CD4-positive, alpha-beta T cell treated with Interleukin-21 for 1 hour (primary cell): Measurements from ENCODE around the gene CCDC13.
A peak's percentile ranks its signal among the peaks of the same experiment; 100 is the strongest.

Source experiments
- DNase-seq: peaks from one replicate; pipeline ENCODE4 v3.0.0-alpha.2; 2020

CCDC13 gene

DNA sequence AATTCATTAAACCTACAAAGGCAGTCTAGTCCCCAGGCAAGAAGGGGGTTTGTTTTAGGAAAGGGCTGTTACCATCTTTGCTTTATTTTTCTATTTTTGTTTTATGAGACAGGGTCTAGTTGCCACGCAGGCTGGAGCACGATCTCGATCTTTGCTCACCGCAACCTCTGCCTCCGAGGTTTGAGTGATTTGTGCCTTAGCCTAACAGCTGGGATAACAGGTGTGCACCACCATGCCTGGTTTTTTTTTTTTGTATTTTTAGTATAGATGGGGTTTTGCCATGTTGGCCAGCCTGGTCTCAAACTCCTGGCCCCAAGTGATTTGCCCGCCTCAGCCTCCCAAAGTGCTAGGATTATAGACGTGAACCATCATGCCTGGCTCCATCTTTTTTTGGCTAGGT, 26.3 kb upstream of the CCDC13 start:
- no peak for DNase-seq

- DNase-seq = no peak
Measured at GRCh38 chr3:42796332-42796885, 23.4 kb upstream of the CCDC13 start.

DNA sequence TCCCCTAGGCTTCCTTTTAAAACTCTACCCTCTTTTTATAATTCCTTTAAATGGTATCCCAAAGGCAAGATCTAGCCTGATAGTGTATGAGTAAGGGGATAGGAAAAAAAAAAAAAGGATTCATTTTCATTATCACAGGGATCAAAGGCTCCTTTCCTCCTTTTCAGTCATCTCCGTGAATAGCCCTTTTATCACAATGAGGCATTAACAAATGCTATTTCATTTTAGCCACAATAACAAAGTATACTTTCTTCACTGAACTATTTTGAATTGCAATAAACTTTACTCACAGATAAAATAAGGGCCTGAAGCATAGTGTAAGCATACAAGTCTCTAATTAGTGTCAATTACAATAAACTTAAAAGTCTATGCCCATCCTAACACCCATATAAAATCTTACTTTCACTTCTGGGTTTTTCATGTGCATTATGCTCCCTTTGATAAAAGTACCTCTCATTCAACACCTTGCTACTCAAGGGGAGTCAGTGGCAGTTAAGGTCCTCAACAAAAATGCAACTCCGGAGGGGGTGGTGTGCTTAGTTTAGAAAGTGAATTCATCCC, 22.6 kb upstream of the CCDC13 start:
- no peak for DNase-seq

DNA sequence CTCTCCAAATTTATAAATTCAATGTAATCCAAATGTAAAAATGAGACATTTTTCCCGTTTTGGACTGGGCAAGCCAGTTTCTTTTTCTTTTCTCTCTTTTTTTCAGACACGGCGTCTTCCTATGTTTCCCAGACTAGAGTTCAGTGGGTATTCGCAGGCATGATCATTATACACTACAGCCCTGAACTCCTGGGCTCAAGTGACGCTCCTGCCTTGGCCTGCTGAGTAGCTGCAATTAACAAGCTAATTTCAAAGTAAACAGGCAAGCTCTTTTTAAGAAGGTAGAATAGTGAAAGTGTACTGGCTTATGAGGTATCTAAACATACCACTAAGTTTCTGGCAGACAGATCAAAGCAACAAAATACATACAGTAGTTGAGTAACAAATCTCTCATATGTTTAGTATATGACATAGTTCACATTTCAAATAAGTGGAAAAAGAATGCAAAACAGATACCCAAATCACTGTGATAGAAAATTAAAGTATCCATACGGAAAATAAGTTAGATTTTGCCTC, 17.7 kb upstream of the CCDC13 start:
- DNase-seq = no peak

- no peak for DNase-seq
Measured at GRCh38 chr3:42786631-42787030, 13.6 kb upstream of the CCDC13 start.

- DNase-seq = no peak
Measured at GRCh38 chr3:42786212-42786611, 13.2 kb upstream of the CCDC13 start.

DNA sequence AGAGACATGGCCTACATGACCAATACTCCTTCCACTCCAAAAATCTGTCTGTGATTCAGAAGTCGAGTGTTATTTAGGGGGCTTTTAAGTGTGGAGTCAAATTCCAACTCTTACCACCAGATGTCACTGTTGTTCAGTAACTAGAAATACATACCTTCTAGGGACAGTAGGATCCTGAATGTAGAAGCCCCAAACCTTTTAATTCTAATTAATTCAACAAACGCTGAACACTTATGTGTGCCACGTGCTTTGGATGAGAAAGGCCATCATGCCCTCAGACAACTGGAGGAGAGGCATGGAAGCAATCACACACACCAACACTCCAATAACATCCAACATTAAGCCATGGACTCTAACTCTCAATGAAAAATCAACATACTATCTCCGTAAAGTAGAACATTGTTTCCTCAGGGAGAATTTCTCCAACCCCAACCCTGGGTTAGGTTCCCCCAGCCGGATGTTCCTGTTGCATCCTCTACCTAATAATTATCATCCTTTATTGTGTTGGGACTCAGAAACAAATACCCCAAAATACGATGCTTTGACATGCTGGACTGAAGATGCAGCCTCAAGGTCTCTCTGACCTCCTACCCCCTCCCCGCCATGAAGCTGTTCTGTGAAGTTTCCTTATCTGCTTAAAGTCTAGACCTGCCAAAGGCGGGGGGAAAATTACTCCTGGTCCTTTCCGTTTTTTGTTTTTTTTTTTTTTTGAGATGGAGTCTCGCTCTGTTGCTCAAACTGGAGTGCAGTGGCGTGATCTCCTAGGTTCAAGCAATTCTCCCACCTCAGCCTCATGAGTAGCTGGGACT, 8.0 kb upstream of the CCDC13 start:
- peak; percentile 75 for DNase-seq

DNA sequence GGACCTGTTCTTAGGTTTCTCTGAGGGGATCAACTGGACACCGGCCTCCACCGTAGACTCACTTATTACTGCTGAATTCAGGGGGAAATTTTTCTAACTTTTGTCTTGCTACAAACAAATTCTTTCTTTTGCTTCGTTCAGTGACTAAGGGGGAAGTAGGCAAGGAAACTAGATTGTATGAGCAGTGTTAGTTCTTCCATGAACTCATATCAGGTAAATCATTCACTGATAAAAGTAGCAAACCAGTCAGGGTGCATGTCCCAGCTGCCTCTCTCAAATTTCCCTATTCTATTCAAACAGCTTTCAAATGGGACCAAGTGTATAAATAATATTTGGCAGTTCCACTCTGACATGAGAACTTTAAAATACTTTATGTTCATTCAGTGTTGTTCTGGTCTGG, 7.3 kb upstream of the CCDC13 start:
- DNase-seq = no peak

DNA sequence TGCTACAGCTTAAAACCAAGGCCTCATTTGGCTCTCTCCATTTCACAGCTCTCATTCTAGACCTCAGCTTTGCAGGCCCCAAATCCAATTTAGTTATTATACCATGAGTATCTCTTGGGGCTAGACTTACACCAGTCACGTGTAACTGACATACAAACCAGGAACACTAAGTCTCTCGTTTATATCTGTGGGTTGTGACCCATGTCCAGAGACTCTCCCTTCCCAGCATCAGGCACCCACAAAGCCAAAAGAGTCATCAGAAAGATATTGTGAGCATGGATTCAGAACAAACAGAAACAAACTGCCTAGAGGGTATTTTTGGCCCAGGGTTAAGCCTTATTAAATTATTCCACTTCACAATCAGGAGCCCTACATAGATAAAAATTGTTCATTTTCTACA, 5.6 kb upstream of the CCDC13 start:
- no peak for DNase-seq

GRCh38 chr3:42773409-42773751, 327 bp upstream of the CCDC13 start:
- DNase-seq = no peak

- no peak for DNase-seq
Measured at GRCh38 chr3:42771271-42771670, 1.8 kb downstream of the CCDC13 start.

DNA sequence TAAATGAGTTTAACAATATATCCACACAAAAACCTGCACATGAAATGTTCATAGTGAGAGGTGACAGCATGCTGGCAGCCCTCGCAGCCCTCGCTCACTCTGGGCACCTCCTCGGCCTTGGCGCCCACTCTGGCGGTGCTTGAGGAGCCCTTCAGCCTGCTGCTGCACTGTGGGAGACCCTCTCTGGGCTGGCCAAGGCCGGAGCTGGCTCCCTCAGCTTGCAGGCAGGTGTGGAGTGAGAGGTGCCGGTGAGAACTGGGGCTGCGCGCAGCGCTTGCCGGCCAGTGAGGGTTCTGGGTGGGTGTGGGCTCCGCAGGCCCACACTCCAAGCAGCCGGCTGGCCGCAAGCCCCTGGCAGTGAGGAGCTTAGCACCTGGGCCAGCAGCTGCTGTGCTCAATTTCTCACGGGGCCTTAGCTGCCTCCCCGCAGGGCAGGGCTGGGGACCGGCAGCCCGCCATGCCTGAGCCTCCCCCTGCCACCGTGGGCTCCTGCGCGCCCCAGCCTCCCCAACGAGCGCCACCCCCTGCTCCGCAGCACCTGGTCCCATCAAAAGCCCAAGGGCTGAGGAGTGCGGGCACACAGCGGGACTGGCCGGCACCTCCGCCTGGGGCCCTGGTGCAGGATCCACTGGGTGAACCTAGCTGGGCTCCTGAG, 3.4 kb downstream of the CCDC13 start:
- no peak for DNase-seq

DNA sequence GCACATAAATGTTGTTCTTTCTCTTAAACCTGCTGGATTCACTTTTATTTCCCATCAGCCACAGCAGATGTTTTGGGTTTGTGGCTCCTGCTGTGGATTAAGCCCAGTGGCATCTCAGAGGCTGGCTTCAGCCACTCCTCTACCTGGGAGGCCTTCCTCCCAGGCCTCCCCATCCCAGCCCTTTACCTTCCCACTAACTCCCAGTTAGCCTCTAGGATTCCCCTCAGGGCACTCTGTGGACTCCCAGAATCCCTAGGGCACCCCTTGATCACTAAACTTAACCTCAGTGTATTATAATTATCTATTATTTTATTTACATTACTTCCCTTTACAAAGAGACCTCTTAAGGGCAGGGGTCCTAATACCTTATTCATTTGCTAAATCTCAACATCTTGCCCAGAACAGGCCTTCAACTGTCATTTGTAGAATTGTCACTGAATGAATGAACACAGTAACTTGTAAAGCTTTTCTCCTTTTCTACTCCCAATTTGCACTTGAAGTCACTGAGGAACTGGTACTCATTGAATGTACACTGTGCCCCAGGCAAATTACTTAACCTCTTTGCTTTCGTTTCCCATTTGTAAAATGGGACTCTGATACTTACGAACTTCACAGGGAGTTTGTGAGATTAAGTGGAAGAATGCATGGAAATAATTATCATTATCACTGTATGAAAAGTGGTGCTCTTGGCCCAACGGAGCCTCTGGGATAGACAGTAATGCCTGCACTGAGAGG, 8.3 kb downstream of the CCDC13 start:
- no peak for DNase-seq

- DNase-seq = no peak
Measured at GRCh38 chr3:42764115-42764514, 8.9 kb downstream of the CCDC13 start.

DNA sequence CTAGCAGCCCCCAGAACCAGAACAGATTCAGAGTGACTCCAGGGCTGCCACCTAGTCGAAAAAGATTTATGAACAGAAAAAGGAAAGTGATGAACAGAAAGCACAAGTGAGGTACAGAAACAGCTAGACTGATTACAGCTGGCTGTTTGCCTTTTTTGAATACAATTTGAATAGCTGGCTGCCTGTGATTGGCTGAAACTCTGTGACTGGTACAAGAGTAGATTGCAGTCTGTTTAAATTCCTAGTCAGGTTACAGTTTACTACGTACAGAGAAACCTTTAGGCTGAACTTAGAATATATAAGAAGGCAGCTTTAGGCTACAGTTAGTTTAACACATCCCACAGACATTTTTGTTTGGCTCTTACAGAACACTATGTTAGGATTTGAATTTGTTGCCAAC, 10.0 kb downstream of the CCDC13 start:
- DNase-seq = no peak

- no peak for DNase-seq
Measured at GRCh38 chr3:42762046-42762724, 10.9 kb downstream of the CCDC13 start.

DNA sequence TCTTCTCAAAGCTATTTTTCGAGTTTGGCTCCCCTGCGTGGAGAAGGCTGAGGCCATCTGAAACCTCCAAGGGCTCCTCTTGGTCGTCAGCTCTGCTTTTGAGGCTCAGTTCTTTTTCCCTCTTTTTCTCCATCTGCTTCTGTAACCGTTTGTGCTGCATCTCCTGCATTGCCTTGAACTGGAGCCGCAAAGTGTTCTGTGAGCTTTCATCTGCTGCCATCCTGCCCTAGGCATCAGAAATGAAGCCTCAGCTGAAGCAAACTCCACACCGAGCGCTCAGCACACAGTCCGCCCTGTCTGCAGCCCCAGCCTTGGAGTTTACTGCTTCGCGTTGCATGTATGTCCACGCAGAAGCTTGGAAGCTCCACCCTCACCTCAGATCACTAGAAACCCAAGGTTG, 14.9 kb downstream of the CCDC13 start:
- no peak for DNase-seq

GRCh38 chr3:42756681-42757213, 16.3 kb downstream of the CCDC13 start:
- DNase-seq = no peak

DNA sequence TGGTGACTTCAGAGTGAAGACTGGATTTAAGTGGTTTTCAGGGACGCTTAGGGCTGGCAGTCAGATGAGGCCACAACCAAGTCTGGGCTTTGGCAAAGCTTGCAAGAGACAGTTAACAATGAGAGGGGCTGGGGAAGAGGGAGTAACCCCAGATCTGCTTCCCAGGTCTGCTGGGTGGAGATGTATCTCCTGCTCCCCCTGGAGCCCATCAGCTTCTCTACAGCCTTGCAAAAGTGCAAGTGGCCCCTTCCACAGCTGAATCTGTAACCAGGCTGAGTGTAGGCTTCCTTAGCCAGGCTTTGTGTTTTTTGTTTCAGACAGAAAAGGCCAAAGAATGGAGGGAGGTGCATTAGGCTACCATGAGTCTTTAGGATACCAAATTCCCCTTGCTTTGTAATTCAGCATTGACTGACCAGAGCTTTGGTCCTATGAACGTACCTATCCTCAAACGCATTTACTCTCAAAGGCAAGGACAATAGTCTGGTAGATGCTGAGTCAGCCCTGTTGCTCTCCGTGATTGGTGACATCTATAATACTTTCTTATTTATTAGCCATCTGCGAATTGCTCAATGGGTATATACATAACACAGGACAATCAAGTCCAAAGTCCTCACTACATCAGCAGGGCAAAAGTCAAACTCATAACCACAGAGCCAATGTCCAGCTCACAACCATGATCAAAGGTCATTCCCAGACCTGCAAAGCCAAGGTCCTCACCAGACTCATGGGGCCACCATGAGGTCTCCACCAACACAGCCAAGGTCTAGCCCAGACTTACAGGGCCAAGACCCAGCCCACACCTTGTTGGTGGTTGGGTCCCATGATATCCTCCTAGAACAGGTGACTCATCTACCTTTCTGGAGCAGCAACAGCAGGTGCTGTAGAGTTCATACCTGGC, 17.1 kb downstream of the CCDC13 start:
- peak; percentile 32 for DNase-seq

- no peak for DNase-seq
Measured at GRCh38 chr3:42753757-42754156, 19.3 kb downstream of the CCDC13 start.

- no peak for DNase-seq
Measured at GRCh38 chr3:42752961-42753360, 20.1 kb downstream of the CCDC13 start.
